Lung (tissue), 12 donors: ENCODE measurements around the gene BCL10. TPM values are rescaled to one million over a fixed set of nuclear protein-coding genes. Genes with fewer than 3 reads are reported as not detected.

ENCODE experiments used
- ATAC-seq: fragments of 200-7000 bp; cut with Tn5 transposase; one replicate; pipeline ENCODE4 v1.9.1; 2020; ENCODE audit warnings: moderate number of reproducible peaks; ENCODE audit not compliant: insufficient read depth, low FRiP score
- DNase-seq, 3 donors: peaks; one replicate each; pipeline ENCODE4 v3.0.0-alpha.2; 2013 to 2017
- H3K27ac ChIP-seq, 2 donors: one replicate each; pipeline ENCODE4 v1.5.1; 2013; ENCODE audit warnings: mild to moderate bottlenecking in 2 of 2, moderate library complexity in 2 of 2, control low read depth in 1 of 2, inconsistent platforms in 1 of 2, low read depth in 1 of 2, low read length in 1 of 2
- H3K27me3 ChIP-seq, 3 donors: one replicate each; pipeline ENCODE4 v1.5.1; 2013; ENCODE audit warnings: low read length in 2 of 3; ENCODE audit not compliant: control insufficient read depth in 3 of 3, insufficient read depth in 3 of 3
- H3K36me3 ChIP-seq, 4 donors: one replicate each; pipeline ENCODE4 v1.5.1; 2013; ENCODE audit warnings: low read length in 4 of 4, mild to moderate bottlenecking in 1 of 4, moderate library complexity in 1 of 4; ENCODE audit not compliant: control insufficient read depth in 4 of 4, insufficient read depth in 4 of 4
- H3K4me1 ChIP-seq, 5 donors: one replicate each; pipeline ENCODE4 v1.5.1; 2013; ENCODE audit warnings: low read length in 5 of 5, mild to moderate bottlenecking in 2 of 5, moderate library complexity in 1 of 5; ENCODE audit not compliant: control insufficient read depth in 5 of 5, insufficient read depth in 5 of 5
- H3K4me3 ChIP-seq: one replicate; pipeline ENCODE4 v1.5.1; 2013; ENCODE audit warnings: mild to moderate bottlenecking, control low read depth, moderate library complexity
- H3K9ac ChIP-seq, 2 donors: one replicate each; pipeline ENCODE4 v1.5.1; 2013; ENCODE audit warnings: low read length in 2 of 2, control low read depth in 1 of 2; ENCODE audit not compliant: insufficient read depth in 1 of 2
- H3K9me3 ChIP-seq, 4 donors: one replicate each; pipeline ENCODE4 v1.5.1; 2013; ENCODE audit warnings: low read length in 3 of 4, mild to moderate bottlenecking in 1 of 4, moderate library complexity in 1 of 4; ENCODE audit not compliant: control insufficient read depth in 4 of 4, insufficient read depth in 3 of 4
- CTCF ChIP-seq: IDR thresholded peaks from 2 replicates; pipeline ENCODE4 v1.5.1; 2012; ENCODE audit warnings: mild to moderate bottlenecking; ENCODE audit errors: control extremely low read depth, extremely low read depth
- WGBS, 2 donors: extraction: QIAGEN DNeasy Blood & Tissue Kit; methylation state at CpG; one replicate each; pipeline ENCODE4 v1.1.7; 2013; 5-methylcytosine and 5-hydroxymethylcytosine counted together
- polyA plus RNA-seq, 2 donors: library from polyadenylated mRNA; stranded (reverse); fragments of 200-250 nt; gene quantifications; one replicate each; pipeline ENCODE4 v1.2.1, GENCODE V29; 2013
- total RNA-seq, 2 donors: library from RNA; depleted of rRNA in 1 of 2; stranded (reverse); fragments of >200 nt in 1 of 2; gene quantifications; one replicate each; pipeline ENCODE4 v1.2.1, GENCODE V29; 2014 to 2021
- donor health status: control.
- donor health status: control.
- donor health status: Bipolar disorder and iron deficiency.
- donor health status: healthy.
- donor health status: DM: yes; HTN: yes; CAD: no.

The BCL10 gene
- total and polyA plus RNA-seq, 4 donors: 9.9 to 32.3 (median 18.8) TPM

DNA sequence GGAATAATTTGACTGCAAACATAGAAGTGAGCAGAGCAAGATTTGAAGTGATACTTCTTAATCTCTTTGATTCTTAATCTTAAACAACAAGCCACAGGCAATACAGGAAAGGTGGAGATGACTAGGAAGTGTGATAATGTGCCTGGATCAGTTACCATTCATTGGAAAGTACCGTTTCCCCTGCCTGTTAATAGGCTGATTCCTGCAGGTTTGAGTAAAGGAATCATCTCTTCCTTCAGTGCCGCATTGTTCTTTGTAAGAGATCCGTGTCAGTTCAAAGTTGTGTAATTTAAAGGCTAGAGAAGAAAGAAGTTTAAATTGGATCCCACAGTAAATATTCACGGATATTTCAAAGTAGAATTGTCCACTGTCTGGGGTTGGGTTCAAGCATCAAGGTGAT lies 43.5 kb upstream of the BCL10 start:
- no peaks in the 10 kb centered on the region for H3K9me3 ChIP-seq
- H3K4me1 ChIP-seq: peaks cover 6 to 36% (median 13%) of the 10 kb centered on the region in 5 donors
- no peaks in the 10 kb centered on the region for H3K27me3 ChIP-seq
- no peak overlapping the region for H3K4me3 ChIP-seq
- ATAC-seq (no peak), DNase-seq (no peak)
- no peak overlapping the region for H3K27ac ChIP-seq
- peaks cover 0 to 2% (median 0%) of the 10 kb centered on the region in 4 donors for H3K36me3 ChIP-seq
- TF ChIP-seq CTCF: no peak
- no peak overlapping the region for H3K9ac ChIP-seq
- 49 to 66% methylated on average over 4 of the region's 4 CpGs for WGBS, 2 donors

- no peak overlapping the region for H3K4me3 ChIP-seq
- DNase-seq (no peak), ATAC-seq (no peak)
- no peaks in the 10 kb centered on the region for H3K27me3 ChIP-seq
- peaks cover 0 to 2% (median 0%) of the 10 kb centered on the region in 4 donors for H3K36me3 ChIP-seq
- WGBS, 2 donors: 58 to 75% methylated on average over 3 of the region's 3 CpGs
- H3K9me3 ChIP-seq: no peaks in the 10 kb centered on the region
- no peak overlapping the region for H3K27ac ChIP-seq
- peaks cover 7 to 40% (median 13%) of the 10 kb centered on the region in 5 donors for H3K4me1 ChIP-seq
- no peak for TF ChIP-seq CTCF
- no peak overlapping the region for H3K9ac ChIP-seq
Measured at GRCh38 chr1:85319491-85319890, 43.1 kb upstream of the BCL10 start.

DNA sequence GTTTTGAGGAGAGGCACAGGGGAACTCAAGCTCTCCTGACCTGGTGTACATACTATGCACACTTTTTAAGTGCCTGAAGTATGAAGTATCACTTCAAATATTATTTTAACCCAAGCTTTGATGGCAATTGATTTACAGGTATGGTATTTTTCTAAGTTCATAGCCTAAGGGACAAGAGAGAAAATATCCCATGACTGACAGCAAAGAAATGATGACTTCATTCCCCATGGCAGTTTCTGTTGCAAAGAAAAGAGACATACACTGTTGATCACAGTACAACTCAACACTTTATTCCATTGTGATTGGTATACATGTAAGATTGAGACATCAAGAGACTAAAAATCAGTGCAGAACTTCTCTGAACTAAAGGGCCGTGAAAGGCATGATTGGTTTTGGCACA lies 41.8 kb upstream of the BCL10 start:
- ATAC-seq: no peak
- no peaks in the 10 kb centered on the region for H3K9me3 ChIP-seq
- no peak overlapping the region for H3K4me3 ChIP-seq
- no peaks in the 10 kb centered on the region for H3K36me3 ChIP-seq
- no peak for DNase-seq
- no peak for TF ChIP-seq CTCF
- no peak overlapping the region for H3K9ac ChIP-seq
- H3K27me3 ChIP-seq: no peaks in the 10 kb centered on the region
- H3K27ac ChIP-seq: no peak overlapping the region
- H3K4me1 ChIP-seq: peaks cover 9 to 41% (median 16%) of the 10 kb centered on the region in 5 donors
- 97 to 99% methylated on average over 1 of the region's 1 CpG for WGBS, 2 donors

- DNase-seq (peak in 2 of 3 donors; percentile 75 to 87), ATAC-seq (no peak)
- H3K27ac ChIP-seq: no peak overlapping the region
- no peak overlapping the region for H3K4me3 ChIP-seq
- no peaks in the 10 kb centered on the region for H3K9me3 ChIP-seq
- 76 to 84% methylated on average over 5 of the region's 5 CpGs for WGBS, 2 donors
- H3K27me3 ChIP-seq: no peaks in the 10 kb centered on the region
- no peak overlapping the region for H3K9ac ChIP-seq
- H3K4me1 ChIP-seq: peaks cover 9 to 41% (median 16%) of the 10 kb centered on the region in 5 donors
- no peaks in the 10 kb centered on the region for H3K36me3 ChIP-seq
- TF ChIP-seq CTCF: no peak
Measured at GRCh38 chr1:85317560-85317959, 41.1 kb upstream of the BCL10 start.
